Spleen (tissue), 11 donors: ENCODE measurements around the gene TMEM97. TPM values are rescaled to one million over a fixed set of nuclear protein-coding genes. Genes with fewer than 3 reads are reported as not detected.

Experiments
- DNase-seq: peaks from one replicate; pipeline ENCODE4 v3.0.0-alpha.2; 2020
- H3K27ac ChIP-seq, 8 donors: fragments of 200-600 bp; sonication (generic) in 7 of 8; 1 replicate in 4 of 8; 2 replicates in 4 of 8; pipeline versions ENCODE4 v1.5.0 to v1.8.0; 2016 to 2021; ENCODE audit warnings: inconsistent platforms in 4 of 8, mild to moderate bottlenecking in 4 of 8, moderate library complexity in 1 of 8
- H3K27me3 ChIP-seq, 7 donors: fragments of 200-600 bp; sonication (generic) in 6 of 7; replicated peaks in 1 of 7; 1 replicate in 4 of 7; 2 replicates in 3 of 7; pipeline versions ENCODE4 v1.5.0 to v1.8.0; 2016 to 2021; ENCODE audit warnings: inconsistent platforms in 3 of 7, mild to moderate bottlenecking in 1 of 7
- H3K36me3 ChIP-seq, 6 donors: fragments of 200-600 bp; sonication (generic) in 5 of 6; 1 replicate in 4 of 6; 2 replicates in 2 of 6; pipeline versions ENCODE4 v1.5.0 to v1.8.0; 2016 to 2021; ENCODE audit warnings: inconsistent platforms in 2 of 6
- H3K4me1 ChIP-seq, 6 donors: fragments of 200-600 bp; sonication (generic) in 5 of 6; 1 replicate in 3 of 6; 2 replicates in 3 of 6; pipeline versions ENCODE4 v1.5.0 to v1.8.0; 2016 to 2021; ENCODE audit warnings: inconsistent platforms in 3 of 6
- H3K4me3 ChIP-seq, 8 donors: fragments of 200-600 bp; sonication (generic) in 7 of 8; 1 replicate in 4 of 8; 2 replicates in 4 of 8; pipeline versions ENCODE4 v1.5.0 to v1.8.0; 2016 to 2021; ENCODE audit warnings: inconsistent platforms in 4 of 8, mild to moderate bottlenecking in 4 of 8, moderate library complexity in 2 of 8
- H3K9me3 ChIP-seq, 8 donors: fragments of 200-600 bp; sonication (generic) in 7 of 8; 1 replicate in 4 of 8; 2 replicates in 4 of 8; pipeline versions ENCODE4 v1.5.0 to v1.8.0; 2016 to 2021; ENCODE audit warnings: inconsistent platforms in 4 of 8
- POLR2A ChIP-seq, 3 donors: fragments of 450-650 bp; IDR thresholded peaks; one replicate each; pipeline ENCODE4 v1.5.1; 2017; ENCODE audit warnings: antibody characterized with exemption in 3 of 3, mild to moderate bottlenecking in 1 of 3
- POLR2AphosphoS5 ChIP-seq, 3 donors: sonication (generic); formaldehyde crosslinking; IDR thresholded peaks; one replicate each; pipeline ENCODE4 v1.5.1; 2017; ENCODE audit warnings: antibody characterized with exemption in 3 of 3
- WGBS, 5 donors: extraction: QIAGEN DNeasy Blood & Tissue Kit in 3 of 5; methylation state at CpG; one replicate each; pipeline versions ENCODE4 v1.1.5 to v1.1.7; 2013 to 2018; 5-methylcytosine and 5-hydroxymethylcytosine counted together
- intact Hi-C: fragments of 100-400 bp; cut with DNase I; formaldehyde crosslinking; loops from one replicate; pipeline ENCODE4 v1.15.0; 2023; ENCODE audit warnings: low total_unique reads
- polyA plus RNA-seq, 3 donors: library from polyadenylated mRNA; stranded (reverse); fragments of 200-250 nt; gene quantifications; one replicate each; pipeline ENCODE4 v1.2.1, GENCODE V29; 2013
- total RNA-seq, 7 donors: library from RNA; depleted of rRNA in 3 of 7; stranded (reverse); fragments of >200 nt in 3 of 7; fragmentation: NEBNext Ultra II Directional in 4 of 7; extraction: Animal tissue kit (Norgen Biotek cat#: 25700) in 4 of 7; gene quantifications; one replicate each; pipeline versions ENCODE4 v1.1.0 to v1.2.1, GENCODE V29; 2016 to 2021
- TF ChIP-seq, protein P1 (sequence below), 11 experiments: fragments of 200-600 bp in 7 of 11; fragments of 450-650 bp in 4 of 11; sonication (generic) in 4 of 11; IDR thresholded peaks in 8 of 11; conservative IDR thresholded peaks in 3 of 11; 1 replicate in 7 of 11; 2 replicates in 4 of 11; pipeline versions ENCODE4 v1.4.0 to v1.8.0; 2016 to 2021; ENCODE audit warnings: antibody characterized with exemption in 11 of 11, inconsistent platforms in 4 of 11, mild to moderate bottlenecking in 1 of 11
- donor health status: healthy with polysubstance abuse.
- donor health status: DM: no; HTN: no; CAD: no; lungs with moderate emphysema.
- donor health status: DM: no; HTN: no; CAD: no.
- donor health status: Bipolar disorder and iron deficiency.
- donor health status: healthy.
- donor health status: DM: no; HTN: no; CAD: no.
- donor health status: DM: yes; HTN: yes; CAD: no.

The TMEM97 gene
- total and polyA plus RNA-seq, 10 donors, result 1.5 to 7.3 (median 5.4) TPM

DNA sequence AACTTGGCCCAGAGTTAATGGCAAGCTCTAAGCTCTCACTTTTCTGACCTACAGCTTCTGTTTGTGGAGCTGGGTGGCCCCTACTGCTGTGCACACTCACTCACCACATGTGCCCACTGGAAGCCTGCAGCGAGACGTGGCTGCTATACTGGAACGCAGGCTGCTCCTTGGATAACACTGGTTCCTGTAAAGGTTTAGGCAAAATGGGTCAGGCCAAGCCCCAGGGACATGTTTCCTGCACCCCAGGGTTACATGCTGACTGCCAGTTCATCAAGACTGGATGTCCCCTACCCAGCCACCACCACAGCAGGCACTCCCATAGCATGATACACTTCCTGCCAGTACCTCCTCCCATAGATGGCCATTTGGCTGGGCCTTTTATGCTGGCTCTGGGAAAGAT, 30.0 kb downstream of the TMEM97 start:
- Histone ChIP-seq H3K9me3 (no peaks in the 10 kb centered on the region), H3K36me3 (peaks cover 0 to 100% (median 95%) of the 10 kb centered on the region in 6 donors), H3K27ac (peak overlapping the region in 5 of 8 donors; percentile 53 to 98 (median 96)), H3K4me3 (no peak overlapping the region), H3K27me3 (no peaks in the 10 kb centered on the region), H3K4me1 (peaks cover 0 to 53% (median 27%) of the 10 kb centered on the region in 6 donors)
- WGBS, 5 donors, result 60 to 97% (median 76%) methylated on average over 1 to 3 of the region's 3 CpGs; no CpG with 5 or more reads in 1 of the 5 donors
- intact Hi-C loops, result no loop called here
- DNase-seq, result no peak
- TF ChIP-seq POLR2AphosphoS5 (IDR thresholded peaks at IDR 0.05), result peak in 1 of 3 donors; percentile 37
- TF ChIP-seq, protein P1, sequence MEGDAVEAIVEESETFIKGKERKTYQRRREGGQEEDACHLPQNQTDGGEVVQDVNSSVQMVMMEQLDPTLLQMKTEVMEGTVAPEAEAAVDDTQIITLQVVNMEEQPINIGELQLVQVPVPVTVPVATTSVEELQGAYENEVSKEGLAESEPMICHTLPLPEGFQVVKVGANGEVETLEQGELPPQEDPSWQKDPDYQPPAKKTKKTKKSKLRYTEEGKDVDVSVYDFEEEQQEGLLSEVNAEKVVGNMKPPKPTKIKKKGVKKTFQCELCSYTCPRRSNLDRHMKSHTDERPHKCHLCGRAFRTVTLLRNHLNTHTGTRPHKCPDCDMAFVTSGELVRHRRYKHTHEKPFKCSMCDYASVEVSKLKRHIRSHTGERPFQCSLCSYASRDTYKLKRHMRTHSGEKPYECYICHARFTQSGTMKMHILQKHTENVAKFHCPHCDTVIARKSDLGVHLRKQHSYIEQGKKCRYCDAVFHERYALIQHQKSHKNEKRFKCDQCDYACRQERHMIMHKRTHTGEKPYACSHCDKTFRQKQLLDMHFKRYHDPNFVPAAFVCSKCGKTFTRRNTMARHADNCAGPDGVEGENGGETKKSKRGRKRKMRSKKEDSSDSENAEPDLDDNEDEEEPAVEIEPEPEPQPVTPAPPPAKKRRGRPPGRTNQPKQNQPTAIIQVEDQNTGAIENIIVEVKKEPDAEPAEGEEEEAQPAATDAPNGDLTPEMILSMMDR (IDR thresholded peaks at IDR 0.05 in 8 of 11, conservative IDR thresholded peaks at IDR 0.05 in 3 of 11), result no peak

GRCh38 chr17:28350271-28350670, 31.3 kb downstream of the TMEM97 start:
- no peaks in the 10 kb centered on the region for H3K9me3 ChIP-seq
- TF ChIP-seq POLR2AphosphoS5 (IDR thresholded peaks at IDR 0.05) (peak in 1 of 3 donors; percentile 22), POLR2A (IDR thresholded peaks at IDR 0.05) (no peak)
- H3K4me1 ChIP-seq, result peaks cover 0 to 49% (median 24%) of the 10 kb centered on the region in 6 donors
- no peaks in the 10 kb centered on the region for H3K27me3 ChIP-seq
- no peak overlapping the region for H3K4me3 ChIP-seq
- intact Hi-C loops, result no loop called here
- H3K36me3 ChIP-seq, result peaks cover 0 to 100% (median 89%) of the 10 kb centered on the region in 6 donors
- DNase-seq, result no peak
- H3K27ac ChIP-seq, result peak overlapping the region in 2 of 8 donors; percentile 53 to 98
- WGBS, 5 donors, result 90 to 97% (median 93%) methylated on average over 7 of the region's 7 CpGs

- intact Hi-C loops, result no loop called here
- H3K27ac ChIP-seq, result peak within 1 kb of the TSS; percentile 87 to 95 (median 91)
- WGBS, 5 donors, result 0 to 1% (median 0%) methylated on average over 28 to 80 of the region's 80 CpGs
Measured at GRCh38 chr17:28357061-28357900, 38.3 kb downstream of the TMEM97 start, which contains the start of gene POLDIP2. POLDIP2 (minus strand) TSS chr17:28357527; CDS start chr17:28357448, 79 bp downstream.

GRCh38 chr17:28357901-28358197, 38.8 kb downstream of the TMEM97 start:
- WGBS, 5 donors, result 1 to 5% (median 4%) methylated on average over 4 of the region's 4 CpGs
- Histone ChIP-seq H3K4me1 (peaks cover 18 to 44% (median 33%) of the 10 kb centered on the region in 6 donors), H3K27me3 (no peaks in the 10 kb centered on the region), H3K4me3 (peak overlapping the region; percentile 71 to 95 (median 91)), H3K27ac (peak overlapping the region; percentile 87 to 95 (median 91)), H3K36me3 (peaks cover 11 to 67% (median 59%) of the 10 kb centered on the region in 6 donors), H3K9me3 (no peaks in the 10 kb centered on the region)
- TF ChIP-seq, protein P1 (IDR thresholded peaks at IDR 0.05 in 8 of 11, conservative IDR thresholded peaks at IDR 0.05 in 3 of 11), result no peak
- no peak for TF ChIP-seq POLR2AphosphoS5 (IDR thresholded peaks at IDR 0.05)
- no peak for TF ChIP-seq POLR2A (IDR thresholded peaks at IDR 0.05)
- no peak for DNase-seq
- intact Hi-C loops, result no loop called here

More at GRCh38 chr17:28357061-28357900, 38.3 kb downstream of the TMEM97 start, which contains the start of gene POLDIP2:
- Histone ChIP-seq H3K4me1 (peaks cover 18 to 44% (median 33%) of the 10 kb centered on the region in 6 donors), H3K9me3 (no peaks in the 10 kb centered on the region), H3K4me3 (peak within 1 kb of the TSS; percentile 71 to 95 (median 91)), H3K36me3 (peaks cover 11 to 67% (median 59%) of the 10 kb centered on the region in 6 donors), H3K27me3 (no peaks in the 10 kb centered on the region)
- TF ChIP-seq POLR2A (IDR thresholded peaks at IDR 0.05) (peak; percentile 5 to 87 (median 83)), POLR2AphosphoS5 (IDR thresholded peaks at IDR 0.05) (peak; percentile 98 to 99 (median 98))
- TF ChIP-seq, protein P1 (IDR thresholded peaks at IDR 0.05 in 8 of 11, conservative IDR thresholded peaks at IDR 0.05 in 3 of 11), result peak in 7 of 11 experiments; percentile 12 to 53 (median 32)
- peak; percentile 98 for DNase-seq
